WTC11 (cell line): ENCODE results near the gene VARS1.
"Not testable (repeated sequence)": the region's sequence is repeated elsewhere in the genome, so short reads cannot be mapped to it uniquely, and the experiment has no call there.

Experiments used
- ETV6 ChIP-seq: sonication (generic); formaldehyde crosslinking; IDR thresholded peaks from 2 replicates; pipeline ENCODE4 v1.8.1; 2022; ENCODE audit warnings: mild to moderate bottlenecking, missing genetic modification reagents
- IRF2 ChIP-seq: sonication (generic); formaldehyde crosslinking; IDR thresholded peaks from 2 replicates; pipeline ENCODE4 v1.8.0; 2022; ENCODE audit warnings: low read depth, missing genetic modification reagents, borderline replicate concordance
- ZBTB21 ChIP-seq: sonication (generic); formaldehyde crosslinking; IDR thresholded peaks from 2 replicates; pipeline ENCODE4 v1.8.1; 2023; ENCODE audit warnings: mild to moderate bottlenecking, missing genetic modification reagents, borderline replicate concordance
- ZNF317 ChIP-seq: sonication (generic); formaldehyde crosslinking; IDR thresholded peaks from 2 replicates; pipeline ENCODE4 v1.8.1; 2023; ENCODE audit warnings: low read depth, mild to moderate bottlenecking, moderate library complexity, missing genetic modification reagents, borderline replicate concordance
- TF ChIP-seq, protein P1 (sequence below): sonication (generic); formaldehyde crosslinking; IDR thresholded peaks from 2 replicates; pipeline ENCODE4 v1.8.0; 2022; ENCODE audit warnings: mild to moderate bottlenecking, missing genetic modification reagents
- TF ChIP-seq, protein P2 (sequence below): fragments of 200-600 bp; IDR thresholded peaks from 2 replicates; pipeline ENCODE4 v1.8.0; 2022; ENCODE audit warnings: antibody characterized with exemption
- TF ChIP-seq, protein P3 (sequence below): sonication (generic); formaldehyde crosslinking; IDR thresholded peaks from 2 replicates; pipeline ENCODE4 v1.8.1; 2023; ENCODE audit warnings: mild to moderate bottlenecking, missing genetic modification reagents
- TF ChIP-seq, protein P4 (sequence below): sonication (generic); formaldehyde crosslinking; conservative IDR thresholded peaks from 2 replicates; pipeline ENCODE4 v1.8.1; 2023; ENCODE audit warnings: mild to moderate bottlenecking, low read depth, missing genetic modification reagents, moderate library complexity

DNA sequence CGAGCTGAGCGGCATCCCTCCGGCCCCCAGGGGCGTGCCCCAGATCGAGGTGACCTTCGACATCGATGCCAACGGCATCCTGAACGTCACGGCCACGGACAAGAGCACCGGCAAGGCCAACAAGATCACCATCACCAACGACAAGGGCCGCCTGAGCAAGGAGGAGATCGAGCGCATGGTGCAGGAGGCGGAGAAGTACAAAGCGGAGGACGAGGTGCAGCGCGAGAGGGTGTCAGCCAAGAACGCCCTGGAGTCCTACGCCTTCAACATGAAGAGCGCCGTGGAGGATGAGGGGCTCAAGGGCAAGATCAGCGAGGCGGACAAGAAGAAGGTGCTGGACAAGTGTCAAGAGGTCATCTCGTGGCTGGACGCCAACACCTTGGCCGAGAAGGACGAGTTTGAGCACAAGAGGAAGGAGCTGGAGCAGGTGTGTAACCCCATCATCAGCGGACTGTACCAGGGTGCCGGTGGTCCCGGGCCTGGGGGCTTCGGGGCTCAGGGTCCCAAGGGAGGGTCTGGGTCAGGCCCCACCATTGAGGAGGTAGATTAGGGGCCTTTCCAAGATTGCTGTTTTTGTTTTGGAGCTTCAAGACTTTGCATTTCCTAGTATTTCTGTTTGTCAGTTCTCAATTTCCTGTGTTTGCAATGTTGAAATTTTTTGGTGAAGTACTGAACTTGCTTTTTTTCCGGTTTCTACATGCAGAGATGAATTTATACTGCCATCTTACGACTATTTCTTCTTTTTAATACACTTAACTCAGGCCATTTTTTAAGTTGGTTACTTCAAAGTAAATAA is 21.8 kb upstream of the VARS1 start:
- TF ChIP-seq, protein P1, sequence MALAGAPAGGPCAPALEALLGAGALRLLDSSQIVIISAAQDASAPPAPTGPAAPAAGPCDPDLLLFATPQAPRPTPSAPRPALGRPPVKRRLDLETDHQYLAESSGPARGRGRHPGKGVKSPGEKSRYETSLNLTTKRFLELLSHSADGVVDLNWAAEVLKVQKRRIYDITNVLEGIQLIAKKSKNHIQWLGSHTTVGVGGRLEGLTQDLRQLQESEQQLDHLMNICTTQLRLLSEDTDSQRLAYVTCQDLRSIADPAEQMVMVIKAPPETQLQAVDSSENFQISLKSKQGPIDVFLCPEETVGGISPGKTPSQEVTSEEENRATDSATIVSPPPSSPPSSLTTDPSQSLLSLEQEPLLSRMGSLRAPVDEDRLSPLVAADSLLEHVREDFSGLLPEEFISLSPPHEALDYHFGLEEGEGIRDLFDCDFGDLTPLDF (CRISPR knock-in tag): not testable (repeated sequence)
- not testable (repeated sequence) for TF ChIP-seq ZBTB21 (CRISPR knock-in tag); ETV6; IRF2 (CRISPR knock-in tag); ZNF317 (CRISPR knock-in tag)
- TF ChIP-seq, protein P2, sequence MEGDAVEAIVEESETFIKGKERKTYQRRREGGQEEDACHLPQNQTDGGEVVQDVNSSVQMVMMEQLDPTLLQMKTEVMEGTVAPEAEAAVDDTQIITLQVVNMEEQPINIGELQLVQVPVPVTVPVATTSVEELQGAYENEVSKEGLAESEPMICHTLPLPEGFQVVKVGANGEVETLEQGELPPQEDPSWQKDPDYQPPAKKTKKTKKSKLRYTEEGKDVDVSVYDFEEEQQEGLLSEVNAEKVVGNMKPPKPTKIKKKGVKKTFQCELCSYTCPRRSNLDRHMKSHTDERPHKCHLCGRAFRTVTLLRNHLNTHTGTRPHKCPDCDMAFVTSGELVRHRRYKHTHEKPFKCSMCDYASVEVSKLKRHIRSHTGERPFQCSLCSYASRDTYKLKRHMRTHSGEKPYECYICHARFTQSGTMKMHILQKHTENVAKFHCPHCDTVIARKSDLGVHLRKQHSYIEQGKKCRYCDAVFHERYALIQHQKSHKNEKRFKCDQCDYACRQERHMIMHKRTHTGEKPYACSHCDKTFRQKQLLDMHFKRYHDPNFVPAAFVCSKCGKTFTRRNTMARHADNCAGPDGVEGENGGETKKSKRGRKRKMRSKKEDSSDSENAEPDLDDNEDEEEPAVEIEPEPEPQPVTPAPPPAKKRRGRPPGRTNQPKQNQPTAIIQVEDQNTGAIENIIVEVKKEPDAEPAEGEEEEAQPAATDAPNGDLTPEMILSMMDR: not testable (repeated sequence)
- TF ChIP-seq, protein P3, sequence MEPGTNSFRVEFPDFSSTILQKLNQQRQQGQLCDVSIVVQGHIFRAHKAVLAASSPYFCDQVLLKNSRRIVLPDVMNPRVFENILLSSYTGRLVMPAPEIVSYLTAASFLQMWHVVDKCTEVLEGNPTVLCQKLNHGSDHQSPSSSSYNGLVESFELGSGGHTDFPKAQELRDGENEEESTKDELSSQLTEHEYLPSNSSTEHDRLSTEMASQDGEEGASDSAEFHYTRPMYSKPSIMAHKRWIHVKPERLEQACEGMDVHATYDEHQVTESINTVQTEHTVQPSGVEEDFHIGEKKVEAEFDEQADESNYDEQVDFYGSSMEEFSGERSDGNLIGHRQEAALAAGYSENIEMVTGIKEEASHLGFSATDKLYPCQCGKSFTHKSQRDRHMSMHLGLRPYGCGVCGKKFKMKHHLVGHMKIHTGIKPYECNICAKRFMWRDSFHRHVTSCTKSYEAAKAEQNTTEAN (CRISPR knock-in tag): not testable (repeated sequence)
- TF ChIP-seq, protein P4, sequence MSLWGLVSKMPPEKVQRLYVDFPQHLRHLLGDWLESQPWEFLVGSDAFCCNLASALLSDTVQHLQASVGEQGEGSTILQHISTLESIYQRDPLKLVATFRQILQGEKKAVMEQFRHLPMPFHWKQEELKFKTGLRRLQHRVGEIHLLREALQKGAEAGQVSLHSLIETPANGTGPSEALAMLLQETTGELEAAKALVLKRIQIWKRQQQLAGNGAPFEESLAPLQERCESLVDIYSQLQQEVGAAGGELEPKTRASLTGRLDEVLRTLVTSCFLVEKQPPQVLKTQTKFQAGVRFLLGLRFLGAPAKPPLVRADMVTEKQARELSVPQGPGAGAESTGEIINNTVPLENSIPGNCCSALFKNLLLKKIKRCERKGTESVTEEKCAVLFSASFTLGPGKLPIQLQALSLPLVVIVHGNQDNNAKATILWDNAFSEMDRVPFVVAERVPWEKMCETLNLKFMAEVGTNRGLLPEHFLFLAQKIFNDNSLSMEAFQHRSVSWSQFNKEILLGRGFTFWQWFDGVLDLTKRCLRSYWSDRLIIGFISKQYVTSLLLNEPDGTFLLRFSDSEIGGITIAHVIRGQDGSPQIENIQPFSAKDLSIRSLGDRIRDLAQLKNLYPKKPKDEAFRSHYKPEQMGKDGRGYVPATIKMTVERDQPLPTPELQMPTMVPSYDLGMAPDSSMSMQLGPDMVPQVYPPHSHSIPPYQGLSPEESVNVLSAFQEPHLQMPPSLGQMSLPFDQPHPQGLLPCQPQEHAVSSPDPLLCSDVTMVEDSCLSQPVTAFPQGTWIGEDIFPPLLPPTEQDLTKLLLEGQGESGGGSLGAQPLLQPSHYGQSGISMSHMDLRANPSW (CRISPR knock-in tag): not testable (repeated sequence)
